ENCODE measurements around the gene ANKRD11.
"Not testable (repeated sequence)": the region's sequence is repeated elsewhere in the genome, so short reads cannot be mapped to it uniquely, and the experiment has no call there.

Gene ANKRD11

DNA sequence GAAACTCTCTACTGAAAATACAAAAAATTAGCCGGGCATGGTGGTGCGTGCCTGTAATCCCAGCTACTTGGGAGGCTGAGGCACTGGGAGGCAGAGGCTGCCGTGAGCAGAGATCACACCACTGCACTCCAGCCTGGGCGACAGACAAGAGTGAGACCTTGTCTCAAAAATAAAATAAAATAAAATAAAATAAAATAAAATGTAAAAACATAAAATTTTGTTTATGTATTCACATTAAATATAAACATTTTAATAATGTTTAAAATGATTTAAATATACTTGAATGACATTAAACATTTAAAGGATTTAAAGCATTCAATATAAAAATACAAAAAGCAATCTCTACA is 160.6 kb downstream of the ANKRD11 start:
- peak overlapping the region in 2 of 21 experiments; percentile 69 to 81 for H3K27ac ChIP-seq
- H3K4me3 ChIP-seq = not testable (repeated sequence)

GRCh38 chr16:89328412-89329400 is 161.7 kb downstream of the ANKRD11 start:
- H3K27ac ChIP-seq, H3K4me3 ChIP-seq: not testable (repeated sequence)

GRCh38 chr16:89326721-89327120 is 163.6 kb downstream of the ANKRD11 start:
- peak overlapping the region in 9 of 21 experiments; percentile 25 to 74 (median 58) for H3K27ac ChIP-seq

GRCh38 chr16:89325861-89326471 is 164.4 kb downstream of the ANKRD11 start:
- H3K27ac ChIP-seq = peak overlapping the region in 17 of 21 experiments; percentile 31 to 74 (median 59)
- no peak overlapping the region for H3K4me3 ChIP-seq

More at GRCh38 chr16:89326721-89327120, 163.6 kb downstream of the ANKRD11 start:
- no peak overlapping the region for H3K4me3 ChIP-seq

GRCh38 chr16:89324056-89325010 is 166.0 kb downstream of the ANKRD11 start:
- no peak overlapping the region for H3K4me3 ChIP-seq
- H3K27ac ChIP-seq = peak overlapping the region in 8 of 21 experiments; percentile 4 to 66 (median 24)

GRCh38 chr16:89323120-89323960 is 167.0 kb downstream of the ANKRD11 start:
- Histone ChIP-seq H3K4me3 (no peak overlapping the region), H3K27ac (peak overlapping the region in 8 of 21 experiments; percentile 10 to 83 (median 42))

GRCh38 chr16:89322321-89323119 is 167.8 kb downstream of the ANKRD11 start:
- Histone ChIP-seq H3K27ac (peak overlapping the region in 13 of 21 experiments; percentile 2 to 83 (median 24)), H3K4me3 (no peak overlapping the region)

DNA sequence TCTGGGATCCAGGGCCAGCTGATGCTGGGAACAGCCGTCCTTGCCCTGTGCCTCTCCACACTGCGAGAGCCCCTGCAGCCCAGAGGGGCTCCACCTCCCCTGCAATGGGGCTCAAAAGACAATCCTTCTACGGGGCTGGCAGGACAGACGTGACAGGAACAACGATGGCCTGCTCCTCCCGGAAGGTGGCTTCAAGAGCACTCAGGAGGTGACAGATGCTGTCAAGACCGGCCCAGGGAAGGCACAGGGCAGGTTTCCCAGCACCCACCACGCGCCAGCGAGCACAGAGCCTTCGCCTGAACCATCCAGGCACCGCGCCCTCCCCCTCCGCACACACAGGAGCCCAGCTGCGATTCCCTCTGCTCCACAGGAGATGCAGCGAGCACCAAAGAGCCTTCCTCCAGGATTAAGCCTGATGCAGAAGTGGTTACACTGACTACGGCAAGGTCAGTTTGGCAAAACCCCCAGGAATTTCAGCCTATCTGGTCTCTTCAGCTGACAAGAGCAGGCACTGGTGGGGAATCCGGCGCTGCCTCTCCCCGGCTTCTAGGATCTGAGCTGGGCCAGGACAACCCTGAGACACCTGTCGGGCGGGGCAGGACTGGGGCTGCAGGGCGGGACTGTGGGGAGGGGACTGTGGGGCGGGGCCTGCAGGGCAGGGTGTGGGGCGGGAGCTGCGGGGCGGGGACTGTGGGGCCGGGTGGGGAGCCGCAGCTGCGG is 169.4 kb downstream of the ANKRD11 start:
- peak overlapping the region in 14 of 21 experiments; percentile 7 to 78 (median 66) for H3K27ac ChIP-seq
- H3K4me3 ChIP-seq = peak overlapping the region in 1 of 7 experiments; percentile 3

DNA sequence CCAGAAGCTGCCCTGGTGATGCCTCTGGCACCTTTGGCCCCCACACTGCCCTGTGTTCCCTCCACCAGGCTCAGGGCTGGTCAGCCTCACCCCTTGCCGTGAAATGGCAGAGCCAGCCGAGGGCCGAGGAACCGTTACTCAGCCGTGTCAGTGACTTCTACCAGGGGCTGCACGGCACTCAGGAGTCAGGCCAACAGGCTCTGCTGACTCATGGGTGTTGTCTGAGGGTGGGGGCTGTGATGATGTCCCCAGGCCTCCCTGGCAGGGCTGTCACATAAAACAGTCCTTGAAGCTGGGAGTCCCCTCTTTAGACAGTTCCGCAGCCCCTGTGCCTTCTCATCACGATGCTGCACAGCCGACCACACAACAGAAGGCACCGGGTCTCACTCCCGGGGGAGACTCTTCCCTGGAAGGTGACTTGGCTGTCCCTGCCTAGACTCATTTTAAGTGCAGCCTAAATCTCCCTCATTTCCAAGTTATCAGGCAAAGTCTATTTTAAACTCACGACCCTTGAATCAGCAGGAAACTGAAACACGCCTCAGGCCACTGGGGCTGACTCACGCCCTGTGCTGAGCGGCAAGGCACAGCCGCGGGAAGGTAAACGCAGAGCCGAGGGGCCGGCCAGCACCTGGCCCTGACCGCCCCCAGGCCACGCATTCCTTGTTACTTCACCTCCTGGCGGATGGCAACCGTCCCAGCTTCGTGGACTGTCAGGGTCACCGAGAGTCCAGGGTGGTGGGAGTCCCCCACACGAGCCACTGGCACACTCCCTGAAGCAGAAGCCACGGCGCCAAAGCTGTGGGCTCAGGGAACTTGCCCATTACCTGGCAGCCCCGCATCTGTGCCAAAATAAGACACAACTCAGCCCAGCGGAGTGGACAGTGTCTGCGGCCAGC is 170.2 kb downstream of the ANKRD11 start:
- Histone ChIP-seq H3K27ac (peak overlapping the region in 17 of 21 experiments; percentile 7 to 78 (median 63)), H3K4me3 (peak overlapping the region in 1 of 7 experiments; percentile 3)

DNA sequence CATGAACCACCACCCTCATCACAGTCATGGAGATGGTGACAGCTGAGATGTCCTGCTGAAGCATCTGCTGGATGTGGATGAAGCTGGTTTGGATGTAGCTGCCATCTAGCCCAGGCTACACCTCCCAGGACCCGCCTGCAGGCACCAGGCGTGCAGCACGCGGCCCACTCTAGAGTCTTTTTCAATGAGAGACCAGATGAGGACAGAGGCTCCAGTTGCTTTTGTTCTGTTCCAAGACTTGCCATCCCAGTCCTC is 170.8 kb downstream of the ANKRD11 start:
- no peak overlapping the region for H3K4me3 ChIP-seq
- H3K27ac ChIP-seq = peak overlapping the region in 15 of 21 experiments; percentile 7 to 78 (median 68)

- Histone ChIP-seq H3K27ac (peak overlapping the region in 9 of 21 experiments; percentile 7 to 78 (median 70)), H3K4me3 (no peak overlapping the region)
Observed at GRCh38 chr16:89318871-89319630, 171.3 kb downstream of the ANKRD11 start.

- H3K4me3 ChIP-seq = no peak overlapping the region
- peak overlapping the region in 1 of 21 experiments; percentile 73 for H3K27ac ChIP-seq
Observed at GRCh38 chr16:89318430-89318758, 172.0 kb downstream of the ANKRD11 start.

DNA sequence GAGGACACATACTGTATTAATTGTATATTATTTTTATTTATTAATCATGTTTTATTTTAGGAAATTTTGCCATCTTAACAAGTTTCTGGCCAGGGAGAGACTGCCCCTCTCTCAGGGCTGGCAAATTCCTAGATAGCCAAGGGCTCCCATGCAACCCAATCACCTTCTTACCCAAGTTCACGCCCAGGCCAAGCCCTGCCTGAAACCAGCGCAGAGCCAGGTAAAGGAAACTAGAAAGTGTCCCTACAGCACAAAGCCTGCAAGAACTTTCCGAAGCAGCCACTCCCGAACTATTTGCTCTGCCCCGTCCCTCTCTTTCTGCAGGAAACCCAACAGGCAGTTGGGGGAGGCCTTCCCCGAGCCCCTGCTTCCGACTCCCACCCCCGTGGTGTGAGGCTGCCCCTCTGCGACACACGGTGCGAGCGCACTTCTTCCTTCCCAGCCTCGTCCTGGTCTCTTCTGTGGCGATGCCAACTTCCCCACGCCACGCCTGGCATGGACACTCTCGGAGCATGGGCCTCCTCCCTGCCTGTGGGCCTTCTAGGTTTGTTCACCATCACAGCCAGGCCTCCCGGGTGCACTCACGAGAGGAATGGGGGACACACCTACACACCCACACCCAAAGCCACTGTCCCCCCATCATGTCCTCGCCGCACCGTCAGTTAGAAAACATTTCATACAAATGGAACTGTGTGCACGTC is 172.5 kb downstream of the ANKRD11 start:
- Histone ChIP-seq H3K4me3 (no peak overlapping the region), H3K27ac (peak overlapping the region in 5 of 21 experiments; percentile 22 to 89 (median 72))

DNA sequence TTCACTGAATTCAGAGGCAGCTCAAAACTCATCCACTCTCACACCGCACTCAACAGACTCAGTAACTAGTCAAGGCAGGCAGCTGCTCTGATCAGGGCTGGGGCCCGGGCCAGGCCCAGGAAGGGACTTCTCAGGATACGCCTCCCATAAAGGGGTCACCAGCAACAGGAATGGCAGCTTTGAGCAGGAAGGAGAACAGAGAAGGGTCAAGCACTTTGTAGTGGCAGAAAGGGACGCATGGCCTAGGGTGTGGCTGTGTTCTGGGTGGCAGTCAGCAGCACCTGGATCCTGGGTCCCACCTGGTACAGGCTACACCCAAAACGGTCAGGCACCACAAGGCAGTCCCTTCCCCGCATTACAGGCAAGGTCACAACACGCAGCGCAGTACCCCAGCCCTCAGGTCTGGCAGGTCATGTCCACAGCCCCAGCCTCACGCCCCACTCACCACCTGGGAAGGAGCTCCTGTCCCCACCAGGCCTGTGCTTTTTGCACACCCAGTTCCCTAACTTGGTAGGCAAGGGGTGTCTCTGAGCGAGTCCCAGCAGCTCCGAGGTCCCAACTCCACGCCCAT is 173.2 kb downstream of the ANKRD11 start:
- peak overlapping the region in 16 of 21 experiments; percentile 4 to 89 (median 64) for H3K27ac ChIP-seq
- H3K4me3 ChIP-seq = no peak overlapping the region

DNA sequence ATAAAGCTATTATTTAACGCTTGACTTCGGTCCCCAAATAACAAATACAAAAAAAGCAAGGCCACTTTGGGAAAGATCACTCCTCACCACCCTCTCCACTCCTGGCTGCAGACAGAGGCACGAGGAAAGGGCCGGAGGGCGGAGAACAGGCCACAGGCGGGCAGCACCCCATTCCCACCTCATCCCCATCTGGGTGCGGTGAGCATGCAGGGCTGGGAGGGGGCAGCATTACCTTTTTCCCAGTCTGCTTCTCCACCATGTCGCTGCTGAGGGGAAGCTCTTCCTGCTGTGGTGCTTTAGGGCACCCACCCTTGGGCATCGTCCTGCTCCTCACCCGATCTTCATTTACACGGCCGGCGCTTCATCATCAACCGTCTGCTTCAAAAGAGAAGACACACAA is 173.7 kb downstream of the ANKRD11 start:
- Histone ChIP-seq H3K27ac (peak overlapping the region in 17 of 21 experiments; percentile 4 to 89 (median 69)), H3K4me3 (no peak overlapping the region)
